Measurements from ENCODE around the gene DOLPP1. TPM values are rescaled to one million over a fixed set of nuclear protein-coding genes. Genes with fewer than 3 reads are reported as not detected.

Gene DOLPP1
- total and polyA plus RNA-seq, 2 of the 13 experiments (the other 11 are each of a cell fraction or from before 2014, with no cell fraction given): 21.0 to 34.1 TPM

GRCh38 chr9:129139233-129139992 lies 58.5 kb downstream of the DOLPP1 start (continued):
- TF ChIP-seq REPIN1 (CRISPR knock-in tag; IDR thresholded peaks at IDR 0.05; ENCODE audit: borderline replicate concordance, low read depth) (peak; percentile 2; the same call in 1 of the 2 replicates), TEF (CRISPR knock-in tag; IDR thresholded peaks at IDR 0.05) (no peak), MAZ (IDR thresholded peaks at IDR 0.05; ENCODE audit: borderline replicate concordance, low read depth, low read length) (no peak), MAZ (CRISPR knock-in tag; IDR thresholded peaks at IDR 0.05; ENCODE audit: low read depth) (peak; percentile 21; the same call in 1 of the 2 replicates), MEIS1 (CRISPR knock-in tag; IDR thresholded peaks at IDR 0.05; ENCODE audit: borderline replicate concordance) (no peak), PLSCR1 (CRISPR knock-in tag; IDR thresholded peaks at IDR 0.05; ENCODE audit: borderline replicate concordance) (no peak), THAP11 (CRISPR knock-in tag; IDR thresholded peaks at IDR 0.05) (peak; percentile 59), GTF3A (CRISPR knock-in tag; conservative IDR thresholded peaks at IDR 0.05) (no peak), MIER2 (CRISPR knock-in tag; IDR thresholded peaks at IDR 0.05) (no peak), GATAD1 (CRISPR knock-in tag; IDR thresholded peaks at IDR 0.05) (peak; percentile 30; the same call in 1 of the 2 replicates), SMAD9 (CRISPR knock-in tag; IDR thresholded peaks at IDR 0.05) (0 out of 2 replicates have a peak, but pooled peaks have one; percentile 23), ZFP1 (CRISPR knock-in tag; IDR thresholded peaks at IDR 0.05) (no peak), PITX1 (CRISPR knock-in tag; IDR thresholded peaks at IDR 0.05) (0 out of 2 replicates have a peak, but pooled peaks have one; percentile 24), GRHL1 (CRISPR knock-in tag; conservative IDR thresholded peaks at IDR 0.05) (no peak), PHF20 (CRISPR knock-in tag; IDR thresholded peaks at IDR 0.05) (no peak; the same call in 1 of the 2 replicates), ZNF878 (CRISPR knock-in tag; IDR thresholded peaks at IDR 0.05) (no peak), ZNF740 (CRISPR knock-in tag; IDR thresholded peaks at IDR 0.05) (no peak), STAT6 (CRISPR knock-in tag; IDR thresholded peaks at IDR 0.05; ENCODE audit: borderline replicate concordance) (no peak), ZNF782 (CRISPR knock-in tag; IDR thresholded peaks at IDR 0.05; ENCODE audit: borderline replicate concordance) (peak; percentile 27; the same call in 1 of the 2 replicates), CREBL2 (CRISPR knock-in tag; IDR thresholded peaks at IDR 0.05; ENCODE audit: borderline replicate concordance) (no peak), GZF1 (CRISPR knock-in tag; IDR thresholded peaks at IDR 0.05) (0 out of 2 replicates have a peak, but pooled peaks have one; percentile 26), RFXANK (CRISPR knock-in tag; IDR thresholded peaks at IDR 0.05) (no peak), ZNF644 (CRISPR knock-in tag; IDR thresholded peaks at IDR 0.05; ENCODE audit: low read depth) (0 out of 2 replicates have a peak, but pooled peaks have one; percentile 6), ZNF121 (CRISPR knock-in tag; IDR thresholded peaks at IDR 0.05) (no peak)

Measured in HepG2 (cell line).